NCI-H345 (cell line): Measurements from ENCODE around the gene TBC1D24.
"Not testable (repeated sequence)": the region's sequence is repeated elsewhere in the genome, so short reads cannot be mapped to it uniquely, and the experiment has no call there.

Experiments
- DNase-seq: peaks from one replicate; lab custom pipeline; 2025; lab: John Stamatoyannopoulos, UW

The TBC1D24 gene

DNA sequence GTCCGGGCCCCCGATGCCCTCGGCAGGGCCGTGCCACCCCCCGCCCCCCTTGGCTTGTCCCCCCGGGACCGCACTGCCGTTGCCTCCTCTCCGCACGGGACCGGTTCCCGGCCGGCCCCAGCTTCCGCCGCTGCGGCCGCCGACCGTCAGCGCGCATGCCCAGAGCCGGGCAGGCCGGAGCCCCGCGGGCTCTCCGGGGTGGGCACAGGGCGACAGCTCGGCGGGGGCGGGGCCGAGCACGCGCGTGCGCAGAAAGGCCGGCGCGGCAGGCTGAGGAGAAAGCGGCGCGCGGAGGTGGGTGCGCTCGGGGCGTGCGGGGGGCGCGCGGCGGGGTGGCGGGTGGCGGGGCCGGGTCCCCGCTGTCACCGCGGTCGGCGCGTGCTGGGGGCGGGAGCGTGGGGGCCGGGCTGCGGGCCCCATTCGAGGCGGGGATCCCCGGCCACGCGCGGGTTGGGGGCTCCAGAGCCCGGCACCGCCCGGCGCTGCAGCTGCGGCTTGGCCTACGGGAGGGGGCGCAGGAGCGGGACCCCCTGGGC is at the start of gene TBC1D24:
TBC1D24 (plus strand) TSS at position 251 of the 536 bp plus-strand sequence. CDS start 21,022 bp downstream, outside the sequence.
- DNase-seq, result peak; percentile 89

DNA sequence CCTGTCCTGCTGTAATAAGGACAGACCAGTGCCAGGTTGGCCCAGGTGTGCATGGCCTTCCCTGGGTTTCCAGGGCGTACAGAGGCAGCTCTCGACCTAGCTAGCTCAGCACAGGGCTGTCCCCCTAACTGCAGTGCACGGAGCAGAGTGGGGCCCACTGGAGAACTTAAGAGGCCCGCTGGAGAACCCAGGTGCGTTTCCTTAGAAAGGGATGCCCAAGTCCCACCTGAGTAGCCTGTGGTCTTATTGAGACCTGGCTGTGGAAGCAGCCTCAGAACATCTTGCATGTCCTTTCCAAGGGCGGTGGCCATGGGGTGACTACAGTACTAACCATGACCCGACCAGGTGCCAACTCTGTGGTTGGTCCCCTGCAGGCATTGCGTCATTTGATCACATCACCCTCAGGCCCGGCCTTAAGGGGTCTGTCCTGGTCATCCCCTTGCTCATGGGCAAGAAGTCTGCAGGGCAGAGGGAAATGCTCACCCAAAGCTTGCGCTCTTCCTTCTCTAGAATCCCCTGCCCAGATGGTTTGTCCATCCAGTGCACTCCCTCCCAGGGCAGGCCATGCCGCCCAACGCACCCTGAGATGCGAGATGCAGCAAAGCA is 49.0 kb upstream of the TBC1D24 start:
- DNase-seq, result no peak

DNA sequence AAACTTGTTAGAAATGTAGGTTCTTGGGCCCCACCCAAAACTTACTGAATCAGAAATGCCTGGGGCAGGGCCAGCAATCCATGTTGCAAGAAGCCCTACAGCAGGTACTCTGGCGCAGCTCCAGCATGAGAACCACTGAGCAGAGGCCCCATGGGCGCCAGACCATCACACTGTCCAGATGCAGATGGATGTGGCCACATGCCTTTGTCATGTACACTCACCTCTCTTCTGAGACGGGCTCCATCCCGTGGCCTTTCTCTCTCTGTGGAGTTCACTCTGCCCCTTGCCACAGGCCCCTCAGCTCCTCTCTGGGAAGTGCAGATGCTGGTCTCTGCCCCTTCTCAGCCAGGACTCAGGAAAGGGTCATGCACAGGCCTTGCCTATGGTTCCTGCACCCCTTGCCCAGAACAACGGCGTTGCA is 48.0 kb upstream of the TBC1D24 start:
- no peak for DNase-seq

DNA sequence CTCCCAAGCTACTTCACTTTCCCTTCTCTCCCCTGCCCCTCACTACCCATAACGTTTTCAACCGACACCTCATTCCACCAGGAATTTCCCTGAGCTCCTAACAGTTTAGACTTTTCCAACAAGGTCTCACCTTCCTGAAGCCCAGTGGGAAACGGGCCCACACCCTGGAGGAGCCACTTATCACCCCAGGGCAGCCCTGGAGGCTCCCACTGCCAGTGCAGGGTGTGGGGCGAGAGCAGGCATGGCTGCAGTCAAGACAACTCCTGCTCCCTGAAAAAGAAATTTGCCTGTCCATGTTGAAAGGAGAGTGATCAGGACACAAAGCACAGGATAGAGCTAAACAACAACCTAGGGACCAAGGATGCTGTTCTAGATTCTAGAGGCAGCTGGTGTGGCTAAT is 47.4 kb upstream of the TBC1D24 start:
- DNase-seq, result no peak

DNA sequence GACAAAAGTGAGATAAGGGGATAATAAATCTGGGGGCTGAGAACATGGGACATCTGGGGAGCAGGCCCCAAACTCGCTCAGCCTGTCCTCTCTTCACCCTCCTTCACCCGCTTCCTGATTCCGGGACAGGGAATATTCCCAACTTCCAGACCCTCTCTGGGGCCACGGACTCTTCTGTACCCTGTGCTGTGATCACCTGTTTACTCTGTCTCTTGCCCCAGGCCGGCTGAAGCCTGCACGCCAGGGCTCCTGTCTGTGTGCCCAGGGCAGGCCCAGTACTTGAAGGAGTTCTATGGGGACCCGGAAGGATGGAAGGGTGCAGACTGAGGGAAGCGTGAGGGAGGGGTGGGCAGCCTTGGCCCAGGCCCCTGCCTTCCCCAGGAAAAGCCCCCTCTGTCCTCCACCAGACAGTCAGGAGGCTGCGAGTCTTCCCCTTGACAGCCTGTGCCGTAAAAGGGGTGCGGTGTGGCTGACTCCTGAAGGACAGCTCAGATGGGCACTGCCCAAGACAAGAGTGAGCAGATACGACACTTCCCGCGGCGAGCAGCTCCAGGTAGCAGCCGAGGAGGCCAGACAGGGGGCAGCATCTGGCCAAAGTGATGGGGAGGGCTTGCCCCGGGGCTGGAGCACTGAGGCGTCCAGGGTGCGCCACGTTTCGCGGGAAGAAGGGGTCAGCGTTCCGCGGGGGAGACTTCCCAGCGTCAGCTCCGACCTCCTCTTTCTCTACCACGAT is 46.7 kb upstream of the TBC1D24 start:
- DNase-seq, result no peak

DNA sequence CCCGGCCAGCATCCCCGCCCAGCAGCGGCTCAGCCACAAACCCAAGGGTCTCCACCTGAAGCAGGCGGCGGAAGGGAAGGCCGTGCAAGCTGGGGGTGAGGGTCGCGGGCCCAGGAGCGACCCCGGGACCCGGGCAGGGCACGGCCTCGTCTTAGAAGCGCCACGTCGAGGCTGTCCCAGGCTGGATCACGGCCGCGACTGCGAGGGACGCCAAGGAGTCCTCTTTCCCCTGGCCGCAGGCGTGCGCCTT is 46.2 kb upstream of the TBC1D24 start:
- DNase-seq, result no peak

DNA sequence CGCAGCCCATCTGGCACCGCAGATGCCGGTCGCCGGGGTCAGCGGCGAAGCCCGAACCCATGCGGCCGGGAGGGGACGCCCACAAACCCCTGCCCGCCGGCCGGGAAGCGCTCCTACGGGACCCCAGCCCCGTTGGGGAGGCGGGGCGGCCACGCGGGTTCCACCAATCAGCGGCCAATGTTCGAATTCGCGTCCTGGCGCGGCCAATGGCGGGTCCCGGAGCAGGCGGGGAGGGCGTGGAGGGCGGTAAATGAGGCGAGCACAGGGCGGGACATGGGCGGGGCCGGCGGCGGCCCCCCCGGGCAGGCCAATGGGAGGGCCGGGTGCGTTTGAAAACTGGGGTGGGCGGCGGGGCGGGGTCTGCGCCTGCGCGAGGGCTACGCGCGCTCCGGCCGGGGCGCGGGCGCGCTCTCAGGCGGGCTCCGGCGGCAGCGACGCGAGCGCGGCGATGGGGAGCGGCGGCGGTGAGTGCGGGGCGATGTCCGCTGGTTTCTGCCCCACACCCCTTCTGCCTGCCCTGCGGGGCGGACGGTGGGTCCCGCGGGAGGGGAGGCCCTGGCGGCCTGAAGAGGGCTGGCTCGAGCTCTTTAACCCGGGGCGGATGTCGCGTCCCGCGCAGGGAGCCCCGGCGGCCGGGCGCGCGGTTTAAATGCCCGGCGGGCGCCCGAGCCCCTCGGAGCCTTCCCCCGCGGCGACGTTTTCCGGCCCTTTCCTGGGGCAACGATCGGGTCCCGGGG is 45.7 kb upstream of the TBC1D24 start, which contains the start of gene CCNF:
CCNF (plus strand) TSS at position 414 of the 737 bp plus-strand sequence; CDS start at position 449, 35 bp downstream.
- DNase-seq, result peak; percentile 98

DNA sequence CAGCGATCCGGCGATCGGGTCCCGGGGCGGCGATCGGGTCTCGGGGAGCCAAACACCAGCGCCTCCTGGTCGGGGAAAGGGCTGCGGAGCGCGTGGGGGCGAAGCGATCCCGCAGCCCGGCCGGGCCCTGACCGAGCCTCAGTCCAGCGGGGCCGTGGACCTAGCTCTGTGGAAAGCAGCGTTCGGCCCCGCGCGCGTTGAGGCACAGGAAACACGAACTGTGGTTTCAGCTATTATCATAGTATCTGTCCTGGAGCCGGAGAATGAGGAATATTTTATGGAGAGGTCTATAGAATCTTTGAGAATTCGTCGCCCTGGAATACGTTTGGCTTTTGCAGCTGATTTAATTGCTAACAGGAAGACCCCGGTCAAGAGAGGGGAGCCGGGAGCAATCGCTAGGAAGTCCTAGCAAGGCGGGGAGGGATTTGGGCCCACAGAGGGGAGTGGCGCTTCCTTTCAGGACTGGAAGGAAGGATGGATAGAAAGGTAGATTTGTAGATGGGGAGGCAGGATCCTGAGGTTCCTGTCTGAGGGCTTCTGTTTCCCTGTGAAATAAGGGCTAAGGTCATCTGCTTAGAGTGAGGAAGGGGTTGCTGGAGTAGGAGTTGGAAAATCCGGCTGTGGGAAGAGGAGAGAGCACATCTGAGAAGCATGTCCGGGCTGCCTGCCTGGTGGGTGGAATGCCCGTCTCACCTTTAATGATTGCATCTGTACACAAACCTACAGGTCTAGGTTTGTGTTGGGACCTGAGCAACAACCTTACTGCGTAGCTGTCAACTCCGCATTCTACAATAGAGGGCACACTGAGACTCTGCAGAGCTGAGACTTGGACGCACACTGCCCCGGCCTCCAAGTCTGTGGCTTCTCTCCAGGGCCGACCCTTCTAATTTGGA is 44.9 kb upstream of the TBC1D24 start:
- no peak for DNase-seq

DNA sequence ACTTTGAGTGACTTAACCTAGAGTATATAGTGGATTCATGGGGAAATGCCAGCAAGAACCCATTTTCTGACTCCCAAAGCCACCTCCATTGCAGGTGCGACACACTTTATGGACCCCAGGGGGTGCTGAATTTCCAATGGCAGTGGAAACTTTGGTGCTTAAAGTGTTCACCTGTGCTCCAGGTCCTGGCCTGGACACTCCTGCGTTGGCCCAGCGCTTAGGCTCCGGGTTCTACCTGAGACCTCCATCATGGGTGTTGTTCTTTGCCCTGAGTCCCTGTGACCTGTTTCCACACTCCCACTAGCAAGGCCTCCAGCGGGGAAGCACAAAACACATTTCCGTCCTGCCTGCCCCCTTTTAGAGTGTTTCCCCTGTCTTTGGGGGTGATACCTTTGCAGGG is 42.6 kb upstream of the TBC1D24 start:
- DNase-seq, result no peak

DNA sequence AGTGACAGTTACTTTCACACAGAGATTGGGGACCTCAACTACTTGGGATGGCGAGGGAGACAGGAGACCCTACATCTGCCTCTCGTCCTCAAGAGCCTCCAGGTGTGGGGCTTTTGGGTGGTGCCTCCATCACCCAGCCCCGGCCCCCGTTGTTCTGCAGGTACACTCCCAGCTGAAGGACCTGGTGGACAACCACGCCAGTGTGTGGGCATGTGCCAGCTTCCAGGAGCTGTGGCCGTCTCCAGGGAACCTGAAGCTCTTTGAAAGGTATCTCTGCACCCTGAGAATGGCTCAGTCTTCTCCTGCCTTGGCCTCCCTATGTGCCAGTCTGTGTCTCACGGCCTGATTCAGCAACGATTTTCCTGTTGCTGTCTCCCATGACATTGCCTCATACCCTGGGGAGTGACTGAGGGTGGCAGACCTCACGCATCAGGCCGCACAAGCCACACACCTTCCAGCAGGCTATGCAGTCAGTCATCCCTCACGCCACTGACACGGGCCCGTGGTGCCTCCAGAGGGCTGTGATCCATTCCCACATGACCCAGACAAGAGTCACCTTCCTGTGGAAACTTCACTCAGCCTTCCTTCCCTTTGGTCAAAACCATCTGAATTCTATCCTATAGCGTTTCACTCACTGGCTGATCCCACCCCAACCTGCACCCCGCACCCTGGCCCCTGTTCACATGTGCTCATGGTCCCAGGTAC is 42.0 kb upstream of the TBC1D24 start:
- no peak for DNase-seq

DNA sequence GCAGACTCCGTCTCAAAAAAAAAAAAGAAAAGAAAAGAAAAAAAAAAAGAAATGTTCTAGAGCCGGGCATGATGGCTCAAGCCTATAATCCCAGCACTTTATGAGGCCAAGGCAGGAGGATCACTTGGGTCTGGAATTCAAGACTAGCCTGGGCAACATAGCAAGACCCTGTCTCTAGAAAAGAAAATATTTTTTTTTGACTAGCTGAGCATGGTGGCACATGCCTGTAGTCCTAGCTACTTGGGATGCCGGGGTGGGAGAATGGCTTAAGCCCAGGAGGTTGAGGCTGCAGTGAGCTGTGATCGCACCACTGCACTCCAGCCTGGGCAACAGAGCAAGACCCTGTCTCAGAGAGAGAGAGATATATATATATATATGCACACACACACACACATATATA is 39.7 kb upstream of the TBC1D24 start:
- DNase-seq, result not testable (repeated sequence)

DNA sequence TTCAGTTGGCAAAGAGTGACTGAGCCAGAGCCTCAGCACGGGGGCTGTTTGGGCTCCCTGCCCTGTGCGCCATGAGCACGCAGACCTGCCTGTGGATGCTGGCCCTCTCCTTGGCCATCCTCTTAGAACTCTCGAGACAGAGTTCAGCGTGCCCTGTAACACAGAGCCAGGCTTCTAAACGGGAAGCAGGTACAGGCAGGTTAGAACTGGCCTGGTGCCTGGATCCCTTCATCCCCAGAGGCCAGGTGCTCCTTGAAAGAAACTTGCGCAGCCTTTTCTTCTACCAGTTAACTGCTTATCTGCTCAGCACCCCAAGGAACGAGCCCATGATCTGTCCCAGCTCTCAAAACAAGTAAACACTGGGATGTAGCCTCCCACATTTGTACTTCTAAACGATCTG is 38.8 kb upstream of the TBC1D24 start:
- no peak for DNase-seq

DNA sequence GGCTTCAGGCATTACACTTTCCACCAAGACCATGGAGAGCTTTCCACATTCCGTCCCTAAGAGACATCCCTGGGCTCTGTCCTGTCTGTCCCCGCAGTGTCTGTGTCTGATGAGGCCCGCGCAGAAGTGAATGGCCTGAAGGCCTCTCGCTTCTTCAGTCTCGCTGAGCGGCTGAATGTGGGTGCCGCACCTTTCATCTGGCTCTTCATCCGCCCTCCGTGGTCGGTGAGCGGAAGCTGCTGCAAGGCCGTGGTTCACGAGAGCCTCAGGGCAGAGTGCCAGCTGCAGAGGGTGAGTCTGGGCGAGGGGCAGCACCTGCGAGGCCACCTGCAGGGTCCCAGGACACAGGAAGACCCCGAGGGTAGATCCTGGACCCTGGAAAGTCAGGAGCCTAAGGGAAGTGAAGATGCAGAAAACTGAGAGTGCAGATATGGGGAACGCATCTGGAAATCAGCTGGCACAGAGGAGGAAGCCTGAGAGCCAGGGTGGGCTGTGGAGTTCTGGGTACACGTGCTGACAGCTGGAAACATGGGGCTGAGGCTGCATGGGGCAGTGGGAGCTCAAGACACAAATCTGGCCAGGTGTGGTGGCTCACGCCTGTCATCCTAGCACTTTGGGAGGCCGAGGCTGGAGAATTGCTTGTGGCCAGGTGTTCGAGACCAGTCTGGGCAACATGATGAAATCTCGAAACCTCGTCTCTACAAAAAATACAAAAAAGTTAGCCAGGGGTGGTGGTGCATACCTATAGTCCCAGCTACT is 37.7 kb upstream of the TBC1D24 start:
- no peak for DNase-seq

DNA sequence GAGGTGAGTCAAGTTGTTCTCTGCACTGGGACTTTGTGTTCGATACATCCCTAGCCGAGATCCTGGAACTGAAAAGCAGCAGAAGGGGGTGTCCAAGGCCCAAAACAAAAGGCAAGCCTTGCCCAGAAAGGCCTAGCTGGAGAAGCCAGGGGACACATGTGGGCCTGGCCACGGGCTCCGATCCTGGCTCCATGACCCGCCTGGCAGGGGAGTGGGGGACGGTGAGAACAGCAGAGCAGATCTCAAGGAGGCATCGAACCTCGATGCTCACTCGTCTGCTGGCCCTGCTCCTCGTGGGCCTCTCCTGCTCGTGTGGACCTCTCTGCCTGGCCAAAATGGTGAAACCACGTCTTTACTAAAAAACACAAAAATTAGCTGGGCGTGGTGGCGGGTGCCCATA is 36.8 kb upstream of the TBC1D24 start:
- DNase-seq, result no peak

DNA sequence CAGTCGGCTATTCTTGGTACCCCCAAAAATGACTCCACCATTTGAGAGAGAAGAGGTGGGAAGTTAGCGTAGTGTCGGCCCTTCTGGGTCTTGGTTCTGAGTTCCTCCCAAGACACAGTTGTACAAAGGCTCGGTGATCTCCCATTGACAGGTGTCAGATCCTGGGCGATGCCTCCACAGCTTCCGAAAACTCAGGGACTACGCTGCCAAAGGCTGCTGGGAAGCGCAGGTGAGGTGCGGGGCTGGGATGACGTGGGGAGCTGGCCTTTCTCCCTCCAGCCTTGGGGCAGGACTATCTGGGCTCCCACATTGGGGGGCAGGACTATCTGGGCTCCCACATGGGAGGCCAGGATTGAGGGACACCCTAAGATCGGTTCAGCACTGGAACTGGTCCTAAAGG is 35.3 kb upstream of the TBC1D24 start:
- DNase-seq, result no peak

DNA sequence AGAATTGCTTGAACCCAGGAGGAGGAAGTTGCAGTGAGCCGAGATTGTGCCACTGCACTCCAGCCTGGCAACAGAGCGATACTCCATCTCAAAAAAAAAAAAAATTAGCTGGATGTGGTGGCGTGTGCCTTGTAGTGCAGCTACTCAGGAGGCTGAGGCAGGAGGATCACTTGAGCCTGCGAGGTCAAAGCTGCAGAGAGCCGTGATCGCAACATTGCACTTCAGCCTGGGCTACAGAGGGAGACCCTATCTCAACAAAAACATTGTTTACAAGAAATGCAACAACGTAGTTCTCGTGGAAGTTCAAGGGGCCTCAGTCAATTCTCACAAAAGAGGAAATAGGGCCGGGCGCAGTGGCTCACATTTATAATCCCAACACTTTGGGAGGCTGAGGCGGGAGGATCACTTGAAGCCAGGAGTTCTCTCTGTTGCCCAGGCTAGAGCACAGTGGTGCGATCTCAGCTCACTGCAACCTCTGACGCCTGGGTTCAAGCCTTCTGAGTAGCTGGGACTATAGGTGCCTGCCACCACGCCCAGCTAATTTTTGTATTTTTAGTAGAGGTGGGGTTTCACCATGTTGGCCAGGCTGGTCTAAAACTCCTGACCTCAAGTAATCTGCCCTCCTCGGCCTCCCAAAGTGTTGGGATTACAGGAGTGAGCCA is 33.7 kb upstream of the TBC1D24 start:
- DNase-seq, result not testable (repeated sequence)

DNA sequence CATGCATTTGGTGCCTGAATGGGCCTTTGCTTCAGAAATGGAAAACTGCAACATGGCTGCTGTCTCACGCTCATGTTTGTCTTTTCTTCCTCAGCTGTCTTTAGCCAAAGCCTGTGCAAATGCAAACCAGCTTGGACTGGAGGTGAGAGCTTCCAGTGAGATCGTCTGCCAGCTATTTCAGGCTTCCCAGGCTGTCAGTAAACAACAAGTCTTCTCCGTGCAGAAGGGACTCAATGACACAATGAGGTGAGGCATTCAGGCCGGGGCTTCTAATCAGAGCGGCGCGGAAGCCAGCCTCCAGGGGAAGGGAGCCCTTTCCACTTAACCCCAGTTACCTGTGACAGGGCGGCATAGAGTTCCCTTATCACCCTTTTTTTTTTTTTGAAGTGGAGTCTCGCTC is 31.4 kb upstream of the TBC1D24 start:
- no peak for DNase-seq

DNA sequence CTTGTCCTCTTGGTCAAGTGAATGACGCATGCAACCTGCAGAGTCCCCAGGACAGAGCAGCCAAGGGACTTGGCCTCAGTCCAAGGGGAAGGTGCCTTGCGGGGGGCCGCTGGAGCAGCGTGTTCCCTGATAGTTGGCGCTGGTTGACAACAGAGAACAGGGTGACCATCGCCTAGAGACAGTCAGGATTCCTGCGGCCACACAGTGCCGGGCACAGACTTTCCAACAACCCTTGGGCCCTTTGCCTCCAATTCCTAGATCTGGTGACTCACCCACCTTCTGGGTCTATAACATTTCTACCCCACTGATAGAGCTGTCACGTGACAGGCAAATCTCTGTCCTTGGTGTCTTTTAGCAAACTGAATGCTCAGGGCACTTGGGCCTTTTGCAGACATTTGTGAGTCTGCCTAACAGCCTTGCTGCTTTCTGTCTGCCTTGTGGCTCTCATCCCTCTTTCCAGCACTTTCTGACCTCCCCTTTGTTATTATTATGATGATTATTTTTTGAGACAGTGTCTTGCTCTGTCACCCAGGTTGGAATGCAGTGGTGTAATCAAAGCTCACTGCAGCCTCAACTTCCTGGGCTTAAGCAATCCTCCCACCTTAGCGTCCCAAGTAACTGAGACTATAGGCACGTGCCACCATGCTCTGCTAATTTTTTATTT is 26.9 kb upstream of the TBC1D24 start:
- no peak for DNase-seq

DNA sequence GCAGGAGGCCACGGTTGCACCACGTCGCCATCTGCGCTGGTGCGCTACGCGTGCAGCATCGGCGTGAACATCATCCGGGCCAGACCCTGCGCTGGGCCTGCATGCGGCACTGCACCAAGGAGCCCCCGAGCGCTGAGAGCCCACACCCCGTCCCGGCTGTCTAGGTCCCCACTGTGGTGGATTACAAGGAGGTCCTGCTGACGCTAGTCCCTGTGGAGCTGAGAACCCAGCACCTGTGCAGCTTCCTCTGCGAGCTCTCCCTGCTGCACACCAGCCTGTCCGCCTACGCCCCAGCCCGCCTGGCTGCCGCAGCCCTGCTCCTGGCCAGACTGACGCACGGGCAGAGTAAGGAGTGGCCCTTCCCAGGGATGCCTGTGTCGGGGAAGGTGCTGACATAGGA is 25.8 kb upstream of the TBC1D24 start:
- DNase-seq, result no peak

DNA sequence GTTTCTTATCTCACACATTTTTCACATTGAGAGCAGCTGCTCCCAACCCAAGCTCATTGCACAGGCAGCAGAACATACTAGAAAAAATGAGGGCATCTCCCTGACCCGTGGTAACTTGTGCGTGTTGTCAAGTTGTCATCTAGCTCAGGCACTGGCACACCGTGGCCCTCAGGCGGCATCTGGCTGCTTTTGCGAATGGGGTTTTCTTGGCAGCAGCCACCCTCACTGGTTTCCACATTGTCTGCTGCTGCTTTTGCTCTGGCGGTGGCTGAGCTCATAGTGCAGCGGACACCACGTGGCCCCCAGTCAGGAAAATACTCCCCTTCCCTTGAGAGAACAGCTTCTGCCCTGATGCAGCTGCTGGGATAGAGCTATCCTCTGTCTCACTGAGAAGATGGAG is 24.4 kb upstream of the TBC1D24 start:
- DNase-seq, result no peak
